ENCODE measurements around the gene KLHL33.
A peak's percentile ranks its signal among the peaks of the same experiment; 100 is the strongest.

Gene KLHL33

DNA sequence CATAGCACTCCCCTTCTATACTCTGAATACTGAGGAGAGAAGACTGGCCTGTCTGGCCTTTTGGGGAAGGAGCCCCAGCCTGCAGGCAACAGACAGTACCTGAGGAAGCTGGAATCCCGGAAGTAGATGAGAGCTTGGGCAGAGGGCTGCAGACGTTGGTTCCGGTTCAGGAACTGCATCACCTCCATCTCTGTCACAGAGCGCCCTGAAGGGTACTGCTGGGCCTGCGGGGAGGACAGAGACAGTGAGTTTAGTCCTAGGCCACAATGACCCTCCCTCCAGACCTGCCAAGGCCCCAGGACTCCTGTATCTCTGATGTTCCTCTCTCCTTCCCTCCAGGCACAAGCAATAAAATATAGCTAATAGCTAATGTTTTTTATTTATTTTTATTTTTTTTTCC lies 51.1 kb downstream of the KLHL33 start:
- Histone ChIP-seq H3K4me2 (ENCODE audit: insufficient read depth, low read length, poor library complexity, severe bottlenecking) (no peak overlapping the region), H4K8ac (ENCODE audit: low read depth, low read length) (no peak overlapping the region), H2BK12ac (ENCODE audit: low read length) (no peak overlapping the region), H3K9ac (ENCODE audit: low read depth, low read length, poor library complexity) (no peak overlapping the region), H2BK5ac (ENCODE audit: low read length) (no peak overlapping the region), H3K4me1 (ENCODE audit: control insufficient read depth in 2 of 2, insufficient read depth in 1 of 2, low read depth in 1 of 2, low read length in 2 of 2) (no peaks in the 10 kb centered on the region), H4K91ac (ENCODE audit: low read depth, low read length, poor library complexity) (no peak overlapping the region), H2AFZ (ENCODE audit: low read length) (no peak overlapping the region), H3K4ac (ENCODE audit: low read length) (no peak overlapping the region), H3K36me3 (replicated peaks in 1 of 2; ENCODE audit: control insufficient read depth in 2 of 2, insufficient read depth in 2 of 2, low read length in 2 of 2) (peaks cover 35 to 88% of the 10 kb centered on the region in 2 donors), H3K27me3 (ENCODE audit: control insufficient read depth in 3 of 3, insufficient read depth in 3 of 3, low read depth in 1 of 3, low read length in 3 of 3) (no peaks in the 10 kb centered on the region), H3K18ac (ENCODE audit: low read length) (no peak overlapping the region), H3K27ac (replicated peaks; ENCODE audit: low read length) (no peak overlapping the region), H2BK120ac (ENCODE audit: low read depth, low read length) (no peak overlapping the region), H3K14ac (ENCODE audit: low read length) (no peak overlapping the region), H2AK5ac (ENCODE audit: low read depth, low read length) (no peak overlapping the region), H3K9me3 (replicated peaks in 1 of 2; ENCODE audit: control insufficient read depth in 2 of 2, insufficient read depth in 1 of 2, low read depth in 1 of 2, low read length in 2 of 2) (no peaks in the 10 kb centered on the region), H2BK15ac (ENCODE audit: low read length) (no peak overlapping the region), H3K4me3 (ENCODE audit: low read length in 2 of 2) (no peak overlapping the region), H3K79me1 (ENCODE audit: low read depth, low read length) (peaks cover 2% of the 10 kb centered on the region), H3K23ac (ENCODE audit: low read depth, low read length, poor library complexity) (no peak overlapping the region)
- DNase-seq (ENCODE audit: low spot score): no peak
- no CpG with 5 or more reads among the region's 5 CpGs for WGBS, 2 donors (ENCODE audit: extremely low coverage in 2 of 2, insufficient read length in 2 of 2, insufficient replicate concordance in 1 of 2)

DNA sequence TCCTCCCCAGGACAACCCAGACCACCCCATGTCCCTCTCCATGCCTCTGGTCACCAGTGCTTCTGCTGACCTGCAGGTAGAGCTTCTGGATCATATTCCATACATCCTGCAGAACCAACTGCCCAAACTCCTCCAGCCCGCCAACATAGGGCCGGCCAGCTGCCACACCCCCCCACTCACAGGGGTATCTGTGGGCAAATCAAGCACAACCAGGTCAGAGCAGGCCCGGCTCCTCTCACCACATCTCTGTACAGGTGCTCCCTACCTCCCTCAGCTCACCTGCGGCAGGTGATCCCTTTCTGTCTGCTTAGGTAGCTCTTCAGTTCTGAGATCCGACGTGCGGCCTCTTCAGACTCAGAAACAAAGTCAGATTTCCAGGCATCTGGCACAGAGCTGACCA lies 51.6 kb downstream of the KLHL33 start:
- Histone ChIP-seq H3K4me1 (ENCODE audit: control insufficient read depth in 2 of 2, insufficient read depth in 1 of 2, low read depth in 1 of 2, low read length in 2 of 2) (no peaks in the 10 kb centered on the region), H3K4ac (ENCODE audit: low read length) (no peak overlapping the region), H3K9me3 (replicated peaks in 1 of 2; ENCODE audit: control insufficient read depth in 2 of 2, insufficient read depth in 1 of 2, low read depth in 1 of 2, low read length in 2 of 2) (no peaks in the 10 kb centered on the region), H4K91ac (ENCODE audit: low read depth, low read length, poor library complexity) (no peak overlapping the region), H3K27ac (replicated peaks; ENCODE audit: low read length) (no peak overlapping the region), H3K9ac (ENCODE audit: low read depth, low read length, poor library complexity) (no peak overlapping the region), H3K23ac (ENCODE audit: low read depth, low read length, poor library complexity) (no peak overlapping the region), H3K14ac (ENCODE audit: low read length) (no peak overlapping the region), H2BK15ac (ENCODE audit: low read length) (no peak overlapping the region), H2BK5ac (ENCODE audit: low read length) (no peak overlapping the region), H2BK12ac (ENCODE audit: low read length) (peak overlapping the region; percentile 77), H3K27me3 (ENCODE audit: control insufficient read depth in 3 of 3, insufficient read depth in 3 of 3, low read depth in 1 of 3, low read length in 3 of 3) (no peaks in the 10 kb centered on the region), H3K36me3 (replicated peaks in 1 of 2; ENCODE audit: control insufficient read depth in 2 of 2, insufficient read depth in 2 of 2, low read length in 2 of 2) (peaks cover 38 to 88% of the 10 kb centered on the region in 2 donors), H3K18ac (ENCODE audit: low read length) (no peak overlapping the region), H2BK120ac (ENCODE audit: low read depth, low read length) (no peak overlapping the region), H3K4me3 (ENCODE audit: low read length in 2 of 2) (no peak overlapping the region), H3K4me2 (ENCODE audit: insufficient read depth, low read length, poor library complexity, severe bottlenecking) (no peak overlapping the region), H4K8ac (ENCODE audit: low read depth, low read length) (no peak overlapping the region), H2AK5ac (ENCODE audit: low read depth, low read length) (no peak overlapping the region), H2AFZ (ENCODE audit: low read length) (no peak overlapping the region), H3K79me1 (ENCODE audit: low read depth, low read length) (peaks cover 2% of the 10 kb centered on the region)
- no peak for DNase-seq (ENCODE audit: low spot score)
- WGBS, 2 donors (ENCODE audit: extremely low coverage in 2 of 2, insufficient read length in 2 of 2, insufficient replicate concordance in 1 of 2): no CpG with 5 or more reads among the region's 7 CpGs

DNA sequence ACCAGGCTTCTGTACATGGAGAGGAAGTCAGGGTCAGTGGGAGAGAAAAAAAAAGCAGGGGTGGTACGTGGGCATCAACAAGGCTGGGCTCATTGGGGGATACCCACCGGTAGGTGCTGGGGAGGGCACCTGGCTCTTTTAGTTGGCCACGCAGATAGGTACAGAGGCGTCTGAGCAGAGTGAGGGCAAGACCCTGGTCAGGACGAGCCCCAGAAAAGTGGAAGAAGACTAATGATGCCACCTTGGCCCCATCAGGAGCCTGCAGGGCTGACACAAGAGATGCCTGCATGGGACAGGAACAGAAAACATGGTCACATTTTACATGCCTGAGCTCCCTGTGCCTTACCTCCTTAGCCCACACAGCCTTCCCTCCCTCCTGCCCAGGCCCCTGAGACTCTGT lies 52.3 kb downstream of the KLHL33 start:
- H3K36me3 ChIP-seq (replicated peaks in 1 of 2; ENCODE audit: control insufficient read depth in 2 of 2, insufficient read depth in 2 of 2, low read length in 2 of 2): peaks cover 38 to 90% of the 10 kb centered on the region in 2 donors
- no peaks in the 10 kb centered on the region for H3K4me1 ChIP-seq (ENCODE audit: control insufficient read depth in 2 of 2, insufficient read depth in 1 of 2, low read depth in 1 of 2, low read length in 2 of 2)
- no peak overlapping the region for H4K8ac ChIP-seq (ENCODE audit: low read depth, low read length)
- WGBS, 2 donors (ENCODE audit: extremely low coverage in 2 of 2, insufficient read length in 2 of 2, insufficient replicate concordance in 1 of 2): no CpG with 5 or more reads among the region's 5 CpGs
- no peak overlapping the region for H2AFZ ChIP-seq (ENCODE audit: low read length)
- no peak for DNase-seq (ENCODE audit: low spot score)
- H2AK5ac ChIP-seq (ENCODE audit: low read depth, low read length): no peak overlapping the region
- H3K4me2 ChIP-seq (ENCODE audit: insufficient read depth, low read length, poor library complexity, severe bottlenecking): no peak overlapping the region
- no peak overlapping the region for H3K14ac ChIP-seq (ENCODE audit: low read length)
- no peak overlapping the region for H2BK15ac ChIP-seq (ENCODE audit: low read length)
- H4K91ac ChIP-seq (ENCODE audit: low read depth, low read length, poor library complexity): no peak overlapping the region
- peak overlapping the region; percentile 35 for H3K9ac ChIP-seq (ENCODE audit: low read depth, low read length, poor library complexity)
- no peaks in the 10 kb centered on the region for H3K9me3 ChIP-seq (replicated peaks in 1 of 2; ENCODE audit: control insufficient read depth in 2 of 2, insufficient read depth in 1 of 2, low read depth in 1 of 2, low read length in 2 of 2)
- no peak overlapping the region for H2BK120ac ChIP-seq (ENCODE audit: low read depth, low read length)
- peaks cover 2% of the 10 kb centered on the region for H3K79me1 ChIP-seq (ENCODE audit: low read depth, low read length)
- H3K18ac ChIP-seq (ENCODE audit: low read length): no peak overlapping the region
- H3K4ac ChIP-seq (ENCODE audit: low read length): no peak overlapping the region
- H3K27ac ChIP-seq (replicated peaks; ENCODE audit: low read length): no peak overlapping the region
- no peak overlapping the region for H3K23ac ChIP-seq (ENCODE audit: low read depth, low read length, poor library complexity)
- H3K4me3 ChIP-seq (ENCODE audit: low read length in 2 of 2): no peak overlapping the region
- H2BK12ac ChIP-seq (ENCODE audit: low read length): no peak overlapping the region
- H3K27me3 ChIP-seq (ENCODE audit: control insufficient read depth in 3 of 3, insufficient read depth in 3 of 3, low read depth in 1 of 3, low read length in 3 of 3): no peaks in the 10 kb centered on the region
- no peak overlapping the region for H2BK5ac ChIP-seq (ENCODE audit: low read length)

DNA sequence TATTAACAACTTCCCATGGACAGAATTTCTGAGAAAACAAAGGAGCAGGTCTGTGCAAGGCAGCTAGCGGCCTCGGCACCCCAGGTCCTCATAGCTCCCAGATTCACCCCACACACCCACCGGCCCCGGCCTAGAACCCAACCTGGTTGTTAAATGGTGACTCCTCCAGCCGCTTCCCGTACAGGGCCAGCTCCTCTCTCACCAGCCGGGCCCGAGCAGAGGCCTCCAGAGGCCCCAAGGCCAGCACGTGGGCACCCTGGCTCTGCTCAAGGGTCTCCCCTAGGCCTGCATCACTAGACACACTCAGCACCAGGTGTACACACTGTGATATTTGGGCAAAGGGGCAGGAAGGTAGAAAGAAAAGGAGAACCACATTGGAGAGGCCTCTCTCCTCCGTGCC lies 52.9 kb downstream of the KLHL33 start:
- Histone ChIP-seq H3K9me3 (replicated peaks in 1 of 2; ENCODE audit: control insufficient read depth in 2 of 2, insufficient read depth in 1 of 2, low read depth in 1 of 2, low read length in 2 of 2) (no peaks in the 10 kb centered on the region), H2BK12ac (ENCODE audit: low read length) (no peak overlapping the region), H3K18ac (ENCODE audit: low read length) (no peak overlapping the region), H4K8ac (ENCODE audit: low read depth, low read length) (no peak overlapping the region), H2BK120ac (ENCODE audit: low read depth, low read length) (no peak overlapping the region), H3K27me3 (ENCODE audit: control insufficient read depth in 3 of 3, insufficient read depth in 3 of 3, low read depth in 1 of 3, low read length in 3 of 3) (no peaks in the 10 kb centered on the region), H4K91ac (ENCODE audit: low read depth, low read length, poor library complexity) (no peak overlapping the region), H3K23ac (ENCODE audit: low read depth, low read length, poor library complexity) (no peak overlapping the region), H3K79me1 (ENCODE audit: low read depth, low read length) (peaks cover 2% of the 10 kb centered on the region), H3K4me1 (ENCODE audit: control insufficient read depth in 2 of 2, insufficient read depth in 1 of 2, low read depth in 1 of 2, low read length in 2 of 2) (no peaks in the 10 kb centered on the region), H3K4ac (ENCODE audit: low read length) (no peak overlapping the region), H3K4me2 (ENCODE audit: insufficient read depth, low read length, poor library complexity, severe bottlenecking) (no peak overlapping the region), H2BK15ac (ENCODE audit: low read length) (no peak overlapping the region), H3K14ac (ENCODE audit: low read length) (no peak overlapping the region), H2BK5ac (ENCODE audit: low read length) (no peak overlapping the region), H3K4me3 (ENCODE audit: low read length in 2 of 2) (no peak overlapping the region), H3K27ac (replicated peaks; ENCODE audit: low read length) (no peak overlapping the region), H2AFZ (ENCODE audit: low read length) (no peak overlapping the region), H3K36me3 (replicated peaks in 1 of 2; ENCODE audit: control insufficient read depth in 2 of 2, insufficient read depth in 2 of 2, low read length in 2 of 2) (peaks cover 44 to 91% of the 10 kb centered on the region in 2 donors), H2AK5ac (ENCODE audit: low read depth, low read length) (no peak overlapping the region), H3K9ac (ENCODE audit: low read depth, low read length, poor library complexity) (no peak overlapping the region)
- no CpG with 5 or more reads among the region's 10 CpGs for WGBS, 2 donors (ENCODE audit: extremely low coverage in 2 of 2, insufficient read length in 2 of 2, insufficient replicate concordance in 1 of 2)
- no peak for DNase-seq (ENCODE audit: low spot score)

All from neuronal stem cell (in vitro differentiated cells).